ENCODE results near the gene PGLYRP1. TPM values are rescaled to one million over a fixed set of nuclear protein-coding genes. Genes with fewer than 3 reads are reported as not detected.
A peak's percentile ranks its signal among the peaks of the same experiment; 100 is the strongest.

The PGLYRP1 gene
- total RNA-seq, 4 donors from 2014 or later: not detected

DNA sequence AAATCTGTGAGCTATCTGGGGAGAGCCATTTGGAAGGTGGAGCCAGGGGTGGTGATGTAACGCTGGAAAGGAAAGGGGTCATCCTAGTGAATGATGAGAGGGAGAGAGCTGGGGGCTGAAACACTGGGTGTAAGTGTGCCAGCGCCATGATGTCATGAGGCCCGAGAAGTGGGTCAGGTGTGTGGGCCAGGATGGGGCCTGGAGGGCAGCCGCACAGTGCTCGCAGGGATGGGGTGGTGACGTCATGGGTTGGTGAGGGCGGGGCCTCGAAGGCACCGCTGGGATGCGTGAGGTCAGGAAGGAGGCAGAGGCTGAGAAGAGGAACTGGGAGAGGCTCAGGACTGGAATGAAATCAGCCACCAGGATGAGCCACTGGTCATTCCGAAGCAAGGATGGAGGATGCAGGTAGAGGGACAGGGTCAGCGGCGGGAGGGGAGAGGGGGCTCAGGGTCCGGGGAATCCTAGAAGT lies 23.2 kb downstream of the PGLYRP1 start:
- Histone ChIP-seq H3K27me3 (no peaks in the 10 kb centered on the region), H3K27ac (no peak overlapping the region), H3K9me3 (no peaks in the 10 kb centered on the region), H3K36me3 (no peaks in the 10 kb centered on the region), H3K4me1 (peaks cover 13 to 19% (median 15%) of the 10 kb centered on the region in 4 donors), H3K4me3 (no peak overlapping the region)
- TF ChIP-seq POLR2AphosphoS5 (IDR thresholded peaks at IDR 0.05): no peak
- TF ChIP-seq EP300 (IDR thresholded peaks at IDR 0.05; ENCODE audit: low read depth): no peak
- no peak for TF ChIP-seq POLR2A (IDR thresholded peaks at IDR 0.05)
- TF ChIP-seq, protein P1, sequence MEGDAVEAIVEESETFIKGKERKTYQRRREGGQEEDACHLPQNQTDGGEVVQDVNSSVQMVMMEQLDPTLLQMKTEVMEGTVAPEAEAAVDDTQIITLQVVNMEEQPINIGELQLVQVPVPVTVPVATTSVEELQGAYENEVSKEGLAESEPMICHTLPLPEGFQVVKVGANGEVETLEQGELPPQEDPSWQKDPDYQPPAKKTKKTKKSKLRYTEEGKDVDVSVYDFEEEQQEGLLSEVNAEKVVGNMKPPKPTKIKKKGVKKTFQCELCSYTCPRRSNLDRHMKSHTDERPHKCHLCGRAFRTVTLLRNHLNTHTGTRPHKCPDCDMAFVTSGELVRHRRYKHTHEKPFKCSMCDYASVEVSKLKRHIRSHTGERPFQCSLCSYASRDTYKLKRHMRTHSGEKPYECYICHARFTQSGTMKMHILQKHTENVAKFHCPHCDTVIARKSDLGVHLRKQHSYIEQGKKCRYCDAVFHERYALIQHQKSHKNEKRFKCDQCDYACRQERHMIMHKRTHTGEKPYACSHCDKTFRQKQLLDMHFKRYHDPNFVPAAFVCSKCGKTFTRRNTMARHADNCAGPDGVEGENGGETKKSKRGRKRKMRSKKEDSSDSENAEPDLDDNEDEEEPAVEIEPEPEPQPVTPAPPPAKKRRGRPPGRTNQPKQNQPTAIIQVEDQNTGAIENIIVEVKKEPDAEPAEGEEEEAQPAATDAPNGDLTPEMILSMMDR (IDR thresholded peaks at IDR 0.05): no peak
- in situ Hi-C loops (cut with MboI; ENCODE audit: low pct_ligation_motif_present in 1 of 4, low pct_unique_long_range_greater_than_20kb in 1 of 4, low sequenced_read_pairs in 3 of 4): no loop called here
- no peak for DNase-seq
- intact Hi-C loops (cut with DNase I; ENCODE audit: low total_unique reads): loop anchor here (5.0 kb wide), 1 partner anchor 908 kb away; no protein-coding TSS in a partner anchor
- 36 to 56% methylated on average over 3 to 14 of the region's 14 CpGs for WGBS, 2 donors (ENCODE audit: low coverage in 1 of 2)

DNA sequence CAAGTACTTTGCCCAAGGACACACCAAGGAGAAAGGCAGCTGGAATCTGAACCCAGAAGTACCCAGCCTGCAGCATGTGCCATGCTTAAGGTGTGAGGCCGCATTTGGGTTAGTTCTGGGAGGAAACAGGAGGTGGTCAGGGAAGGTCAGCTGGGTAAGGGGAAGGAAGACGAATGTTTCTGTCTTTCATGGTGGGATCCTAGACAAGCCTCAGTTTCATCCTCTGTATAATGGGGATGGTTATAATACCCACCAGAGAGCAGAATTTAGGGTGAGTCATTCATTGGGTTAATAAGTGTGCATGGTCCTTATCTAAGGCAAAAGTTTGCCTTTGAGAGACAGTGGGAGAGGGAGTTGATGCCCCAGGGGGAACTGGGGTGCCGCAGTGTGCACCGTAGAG lies 24.0 kb downstream of the PGLYRP1 start:
- Histone ChIP-seq H3K27ac (no peak overlapping the region), H3K36me3 (no peaks in the 10 kb centered on the region), H3K4me3 (no peak overlapping the region), H3K4me1 (peaks cover 15 to 20% (median 18%) of the 10 kb centered on the region in 4 donors), H3K9me3 (no peaks in the 10 kb centered on the region), H3K27me3 (no peaks in the 10 kb centered on the region)
- intact Hi-C loops (cut with DNase I; ENCODE audit: low total_unique reads) (loop anchor here (5.0 kb wide), 1 partner anchor 908 kb away; no protein-coding TSS in a partner anchor), in situ Hi-C loops (cut with MboI; ENCODE audit: low pct_ligation_motif_present in 1 of 4, low pct_unique_long_range_greater_than_20kb in 1 of 4, low sequenced_read_pairs in 3 of 4) (no loop called here)
- 94 to 95% methylated on average over 4 of the region's 4 CpGs for WGBS, 2 donors (ENCODE audit: low coverage in 1 of 2)
- TF ChIP-seq POLR2A (IDR thresholded peaks at IDR 0.05) (no peak), POLR2AphosphoS5 (IDR thresholded peaks at IDR 0.05) (no peak), EP300 (IDR thresholded peaks at IDR 0.05; ENCODE audit: low read depth) (no peak)
- TF ChIP-seq, protein P1 (IDR thresholded peaks at IDR 0.05): no peak
- no peak for DNase-seq

- in situ Hi-C loops (cut with MboI; ENCODE audit: low pct_ligation_motif_present in 1 of 4, low pct_unique_long_range_greater_than_20kb in 1 of 4, low sequenced_read_pairs in 3 of 4): no loop called here
- intact Hi-C loops (cut with DNase I; ENCODE audit: low total_unique reads): loop anchor here (5.0 kb wide), 1 partner anchor 910 kb away; no protein-coding TSS in a partner anchor
- H3K27me3 ChIP-seq: no peaks in the 10 kb centered on the region
- WGBS, 2 donors (ENCODE audit: low coverage in 1 of 2): 91 to 93% methylated on average over 6 to 8 of the region's 8 CpGs
- no peak for DNase-seq
- H3K4me3 ChIP-seq: no peak overlapping the region
- H3K9me3 ChIP-seq: no peaks in the 10 kb centered on the region
- TF ChIP-seq, protein P1 (IDR thresholded peaks at IDR 0.05): no peak
- TF ChIP-seq POLR2AphosphoS5 (IDR thresholded peaks at IDR 0.05) (no peak), EP300 (IDR thresholded peaks at IDR 0.05; ENCODE audit: low read depth) (no peak), POLR2A (IDR thresholded peaks at IDR 0.05) (no peak)
- H3K36me3 ChIP-seq: no peaks in the 10 kb centered on the region
- peaks cover 15 to 20% (median 18%) of the 10 kb centered on the region in 4 donors for H3K4me1 ChIP-seq
- no peak overlapping the region for H3K27ac ChIP-seq
These were observed 25.9 kb downstream of the PGLYRP1 start for GRCh38 chr19:45996933-45997332.

- 11 to 14% methylated on average over 13 of the region's 13 CpGs for WGBS, 2 donors (ENCODE audit: low coverage in 1 of 2)
- H3K4me3 ChIP-seq: peak overlapping the region; percentile 61 to 96 (median 78)
- DNase-seq: no peak
- peak overlapping the region; percentile 76 to 92 (median 85) for H3K27ac ChIP-seq
- no peaks in the 10 kb centered on the region for H3K9me3 ChIP-seq
- intact Hi-C loops (cut with DNase I; ENCODE audit: low total_unique reads) (loop anchor here (5.0 kb wide), 1 partner anchor 911 kb away; no protein-coding TSS in a partner anchor), in situ Hi-C loops (cut with MboI; ENCODE audit: low pct_ligation_motif_present in 1 of 4, low pct_unique_long_range_greater_than_20kb in 1 of 4, low sequenced_read_pairs in 3 of 4) (no loop called here)
- no peak for TF ChIP-seq EP300 (IDR thresholded peaks at IDR 0.05; ENCODE audit: low read depth)
- TF ChIP-seq POLR2A (IDR thresholded peaks at IDR 0.05): no peak
- TF ChIP-seq, protein P1 (IDR thresholded peaks at IDR 0.05): no peak
- no peak for TF ChIP-seq POLR2AphosphoS5 (IDR thresholded peaks at IDR 0.05)
- H3K36me3 ChIP-seq: no peaks in the 10 kb centered on the region
- H3K4me1 ChIP-seq: peaks cover 15 to 20% (median 16%) of the 10 kb centered on the region in 4 donors
- H3K27me3 ChIP-seq: peaks cover under 1% of the 10 kb centered on the region
These were observed 27.0 kb downstream of the PGLYRP1 start for GRCh38 chr19:45995715-45996385.

All from transverse colon (tissue), 4 donors.